SK-N-SH treated with all-trans-retinoic acid at 6 μM for 48 hours (cell line): ENCODE measurements around the gene TIAM1.

Source experiments
- ATAC-seq: fragments of 200-7000 bp; cut with Tn5 transposase; 3 replicates; pipeline ENCODE4 v1.9.1; 2020; ENCODE audit warnings: mild to moderate bottlenecking, moderate library complexity
- ARNTL ChIP-seq: fragments of 450-650 bp; formaldehyde crosslinking; IDR thresholded peaks from 2 replicates; pipeline ENCODE4 v1.5.0; 2020; ENCODE audit warnings: low read depth, mild to moderate bottlenecking, moderate library complexity, borderline replicate concordance
- BACH2 ChIP-seq: fragments of 250-450 bp; sonication (Bioruptor Pico); IDR thresholded peaks from 2 replicates; pipeline ENCODE4 v1.9.0; 2021; ENCODE audit warnings: mild to moderate bottlenecking, borderline replicate concordance
- CSRNP3 ChIP-seq: fragments of 250-450 bp; sonication (Bioruptor Pico); IDR thresholded peaks from 2 replicates; pipeline ENCODE4 v1.5.1; 2021; ENCODE audit warnings: mild to moderate bottlenecking, moderate library complexity
- GLIS3 ChIP-seq: fragments of 250-450 bp; sonication (Bioruptor Pico); IDR thresholded peaks from 2 replicates; pipeline ENCODE4 v1.5.0; 2020; ENCODE audit warnings: mild to moderate bottlenecking, moderate library complexity
- ISL1 ChIP-seq: fragments of 250-450 bp; sonication (Bioruptor Pico); IDR thresholded peaks from 2 replicates; pipeline ENCODE4 v2.1.2; 2022; ENCODE audit warnings: mild to moderate bottlenecking, moderate library complexity
- OSR1 ChIP-seq: fragments of 250-450 bp; sonication (Bioruptor Pico); IDR thresholded peaks from 2 replicates; pipeline ENCODE4 v1.8.0; 2022; ENCODE audit warnings: moderate library complexity, mild to moderate bottlenecking, inconsistent platforms
- POU6F1 ChIP-seq: fragments of 250-450 bp; sonication (Bioruptor Pico); IDR thresholded peaks from 2 replicates; pipeline ENCODE4 v1.8.0; 2021; ENCODE audit warnings: low read depth, mild to moderate bottlenecking, moderate library complexity, borderline replicate concordance
- PPARA ChIP-seq: fragments of 250-450 bp; sonication (Bioruptor Pico); IDR thresholded peaks from 2 replicates; pipeline ENCODE4 v1.5.0; 2020; ENCODE audit warnings: mild to moderate bottlenecking, borderline replicate concordance
- RARB ChIP-seq: fragments of 250-450 bp; sonication (Bioruptor Pico); IDR thresholded peaks from 2 replicates; pipeline ENCODE4 v1.8.0; 2021; ENCODE audit warnings: mild to moderate bottlenecking, moderate library complexity
- SNAI2 ChIP-seq: fragments of 250-450 bp; sonication (Bioruptor Pico); IDR thresholded peaks from 2 replicates; pipeline ENCODE4 v1.5.0; 2020; ENCODE audit warnings: mild to moderate bottlenecking, moderate library complexity
- TCF4 ChIP-seq: fragments of 250-450 bp; sonication (Bioruptor Pico); IDR thresholded peaks from 2 replicates; pipeline ENCODE4 v1.8.0; 2021; ENCODE audit warnings: mild to moderate bottlenecking, moderate library complexity, borderline replicate concordance
- TOX ChIP-seq: fragments of 250-450 bp; sonication (Bioruptor Pico); IDR thresholded peaks from 2 replicates; pipeline ENCODE4 v1.8.0; 2021; ENCODE audit warnings: mild to moderate bottlenecking, moderate library complexity, borderline replicate concordance
- TSHZ2 ChIP-seq: fragments of 250-450 bp; sonication (Bioruptor Pico); IDR thresholded peaks from 2 replicates; pipeline ENCODE4 v1.5.0; 2020; ENCODE audit warnings: mild to moderate bottlenecking, moderate library complexity
- ZC3H10 ChIP-seq: fragments of 250-450 bp; sonication (Bioruptor Pico); IDR thresholded peaks from 2 replicates; pipeline ENCODE4 v1.5.1; 2021; ENCODE audit warnings: mild to moderate bottlenecking, moderate library complexity
- ZFP3 ChIP-seq: fragments of 250-450 bp; sonication (Bioruptor Pico); IDR thresholded peaks from 2 replicates; pipeline ENCODE4 v1.5.0; 2020; ENCODE audit warnings: mild to moderate bottlenecking, moderate library complexity
- ZFP30 ChIP-seq: fragments of 450-650 bp; formaldehyde crosslinking; IDR thresholded peaks from 2 replicates; pipeline ENCODE4 v1.5.0; 2022; ENCODE audit warnings: mild to moderate bottlenecking, moderate library complexity
- ZNF565 ChIP-seq: fragments of 450-650 bp; formaldehyde crosslinking; conservative IDR thresholded peaks from 2 replicates; pipeline ENCODE4 v1.5.0; 2020; ENCODE audit warnings: low read depth, mild to moderate bottlenecking, moderate library complexity
- ZNF70 ChIP-seq: fragments of 450-650 bp; formaldehyde crosslinking; IDR thresholded peaks from 2 replicates; pipeline ENCODE4 v1.5.0; 2020; ENCODE audit warnings: mild to moderate bottlenecking, moderate library complexity
- ZNF8 ChIP-seq: fragments of 450-650 bp; formaldehyde crosslinking; IDR thresholded peaks from 2 replicates; pipeline ENCODE4 v1.5.0; 2020; ENCODE audit warnings: mild to moderate bottlenecking, moderate library complexity
- TF ChIP-seq, protein P1 (sequence below): fragments of 250-450 bp; sonication (Bioruptor Pico); IDR thresholded peaks from 2 replicates; pipeline ENCODE4 v1.5.1; 2020; ENCODE audit warnings: low read depth, mild to moderate bottlenecking, moderate library complexity

Gene TIAM1, protein sequence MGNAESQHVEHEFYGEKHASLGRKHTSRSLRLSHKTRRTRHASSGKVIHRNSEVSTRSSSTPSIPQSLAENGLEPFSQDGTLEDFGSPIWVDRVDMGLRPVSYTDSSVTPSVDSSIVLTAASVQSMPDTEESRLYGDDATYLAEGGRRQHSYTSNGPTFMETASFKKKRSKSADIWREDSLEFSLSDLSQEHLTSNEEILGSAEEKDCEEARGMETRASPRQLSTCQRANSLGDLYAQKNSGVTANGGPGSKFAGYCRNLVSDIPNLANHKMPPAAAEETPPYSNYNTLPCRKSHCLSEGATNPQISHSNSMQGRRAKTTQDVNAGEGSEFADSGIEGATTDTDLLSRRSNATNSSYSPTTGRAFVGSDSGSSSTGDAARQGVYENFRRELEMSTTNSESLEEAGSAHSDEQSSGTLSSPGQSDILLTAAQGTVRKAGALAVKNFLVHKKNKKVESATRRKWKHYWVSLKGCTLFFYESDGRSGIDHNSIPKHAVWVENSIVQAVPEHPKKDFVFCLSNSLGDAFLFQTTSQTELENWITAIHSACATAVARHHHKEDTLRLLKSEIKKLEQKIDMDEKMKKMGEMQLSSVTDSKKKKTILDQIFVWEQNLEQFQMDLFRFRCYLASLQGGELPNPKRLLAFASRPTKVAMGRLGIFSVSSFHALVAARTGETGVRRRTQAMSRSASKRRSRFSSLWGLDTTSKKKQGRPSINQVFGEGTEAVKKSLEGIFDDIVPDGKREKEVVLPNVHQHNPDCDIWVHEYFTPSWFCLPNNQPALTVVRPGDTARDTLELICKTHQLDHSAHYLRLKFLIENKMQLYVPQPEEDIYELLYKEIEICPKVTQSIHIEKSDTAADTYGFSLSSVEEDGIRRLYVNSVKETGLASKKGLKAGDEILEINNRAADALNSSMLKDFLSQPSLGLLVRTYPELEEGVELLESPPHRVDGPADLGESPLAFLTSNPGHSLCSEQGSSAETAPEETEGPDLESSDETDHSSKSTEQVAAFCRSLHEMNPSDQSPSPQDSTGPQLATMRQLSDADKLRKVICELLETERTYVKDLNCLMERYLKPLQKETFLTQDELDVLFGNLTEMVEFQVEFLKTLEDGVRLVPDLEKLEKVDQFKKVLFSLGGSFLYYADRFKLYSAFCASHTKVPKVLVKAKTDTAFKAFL (N-terminal part only)

GRCh38 chr21:31343680-31344480 is at the start of gene TIAM1:
TIAM1 (minus strand) TSS chr21:31344261; CDS start chr21:31266972, 77,289 bp downstream.
- peak; percentile 71 for ATAC-seq
- TF ChIP-seq ZFP30 (CRISPR knock-in tag), result no peak
- TF ChIP-seq BACH2, result no peak
- no peak for TF ChIP-seq ZNF565 (CRISPR knock-in tag)
- no peak for TF ChIP-seq CSRNP3 (CRISPR knock-in tag)
- TF ChIP-seq ZFP3 (CRISPR knock-in tag), result no peak
- no peak for TF ChIP-seq OSR1 (CRISPR knock-in tag)
- TF ChIP-seq RARB (CRISPR knock-in tag), result no peak
- TF ChIP-seq GLIS3 (CRISPR knock-in tag), result no peak
- TF ChIP-seq ZC3H10 (CRISPR knock-in tag), result no peak
- TF ChIP-seq, protein P1, sequence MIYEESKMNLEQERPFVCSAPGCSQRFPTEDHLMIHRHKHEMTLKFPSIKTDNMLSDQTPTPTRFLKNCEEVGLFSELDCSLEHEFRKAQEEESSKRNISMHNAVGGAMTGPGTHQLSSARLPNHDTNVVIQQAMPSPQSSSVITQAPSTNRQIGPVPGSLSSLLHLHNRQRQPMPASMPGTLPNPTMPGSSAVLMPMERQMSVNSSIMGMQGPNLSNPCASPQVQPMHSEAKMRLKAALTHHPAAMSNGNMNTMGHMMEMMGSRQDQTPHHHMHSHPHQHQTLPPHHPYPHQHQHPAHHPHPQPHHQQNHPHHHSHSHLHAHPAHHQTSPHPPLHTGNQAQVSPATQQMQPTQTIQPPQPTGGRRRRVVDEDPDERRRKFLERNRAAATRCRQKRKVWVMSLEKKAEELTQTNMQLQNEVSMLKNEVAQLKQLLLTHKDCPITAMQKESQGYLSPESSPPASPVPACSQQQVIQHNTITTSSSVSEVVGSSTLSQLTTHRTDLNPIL (CRISPR knock-in tag), result no peak
- no peak for TF ChIP-seq PPARA (CRISPR knock-in tag)
- TF ChIP-seq, all 23 proteins: peak for 0

- no peak for ATAC-seq
- TF ChIP-seq, protein P1 (CRISPR knock-in tag), result no peak
- TF ChIP-seq RARB (CRISPR knock-in tag) (no peak), CSRNP3 (CRISPR knock-in tag) (no peak), ARNTL (CRISPR knock-in tag) (no peak), PPARA (CRISPR knock-in tag) (no peak), ZNF8 (no peak), GLIS3 (CRISPR knock-in tag) (no peak), TCF4 (CRISPR knock-in tag) (no peak), ZFP3 (CRISPR knock-in tag) (no peak), ISL1 (no peak), BACH2 (no peak), POU6F1 (CRISPR knock-in tag) (no peak), ZNF70 (no peak), SNAI2 (no peak), TSHZ2 (CRISPR knock-in tag) (no peak), TOX (CRISPR knock-in tag) (no peak), ZNF565 (CRISPR knock-in tag) (no peak), OSR1 (CRISPR knock-in tag) (no peak)
Observed at GRCh38 chr21:31387560-31388186, 43.6 kb upstream of the TIAM1 start.
